ENCODE data around the gene FAM171A2.
A peak's percentile ranks its signal among the peaks of the same experiment; 100 is the strongest.

Gene FAM171A2

GRCh38 chr17:44314869-44315661 lies 48.6 kb downstream of the FAM171A2 start:
- H3K4me3 ChIP-seq (ENCODE audit: low read depth, low read length), result peak overlapping the region; percentile 36
- TF ChIP-seq CTCF (IDR thresholded peaks at IDR 0.05; ENCODE audit: low read depth, low read length, missing control alignments), result no peak
- no peak for DNase-seq (ENCODE audit: low read depth)

- no peak for DNase-seq (ENCODE audit: low read depth)
- no peak overlapping the region; the same call in 1 of the 2 replicates for H3K4me3 ChIP-seq (ENCODE audit: low read depth, low read length)
- no peak for TF ChIP-seq CTCF (IDR thresholded peaks at IDR 0.05; ENCODE audit: low read depth, low read length, missing control alignments)
Observed at GRCh38 chr17:44314524-44314868, 49.2 kb downstream of the FAM171A2 start.

- TF ChIP-seq CTCF (IDR thresholded peaks at IDR 0.05; ENCODE audit: low read depth, low read length, missing control alignments), result no peak
- no peak for DNase-seq (ENCODE audit: low read depth)
- H3K4me3 ChIP-seq (ENCODE audit: low read depth, low read length), result no peak overlapping the region
Observed at GRCh38 chr17:44314031-44314430, 49.6 kb downstream of the FAM171A2 start.

GRCh38 chr17:44312396-44313104 lies 51.1 kb downstream of the FAM171A2 start:
- no peak for DNase-seq (ENCODE audit: low read depth)

GRCh38 chr17:44311562-44312181 lies 52.0 kb downstream of the FAM171A2 start:
- H3K4me3 ChIP-seq (ENCODE audit: low read depth, low read length), result no peak overlapping the region
- DNase-seq (ENCODE audit: low read depth), result no peak
- TF ChIP-seq CTCF (IDR thresholded peaks at IDR 0.05; ENCODE audit: low read depth, low read length, missing control alignments), result no peak

More at GRCh38 chr17:44312396-44313104, 51.1 kb downstream of the FAM171A2 start:
- no peak for TF ChIP-seq CTCF (IDR thresholded peaks at IDR 0.05; ENCODE audit: low read depth, low read length, missing control alignments)
- no peak overlapping the region for H3K4me3 ChIP-seq (ENCODE audit: low read depth, low read length)

- no peak for TF ChIP-seq CTCF (IDR thresholded peaks at IDR 0.05; ENCODE audit: low read depth, low read length, missing control alignments)
- no peak overlapping the region for H3K4me3 ChIP-seq (ENCODE audit: low read depth, low read length)
- DNase-seq (ENCODE audit: low read depth), result no peak
Observed at GRCh38 chr17:44310609-44311376, 52.9 kb downstream of the FAM171A2 start.

All from GM12864 (cell line).